K562 (cell line): ENCODE data around the gene C12orf60. TPM values are rescaled to one million over a fixed set of nuclear protein-coding genes. Genes with fewer than 3 reads are reported as not detected.

Source experiments
- ATAC-seq: fragments of 200-7000 bp; cut with Tn5 transposase; 3 replicates; pipeline ENCODE4 v1.9.1; 2020; ENCODE audit warnings: moderate library complexity
- BruUV-seq: library from RNA; stranded (reverse); fragments of 400-500 nt; replicated peaks from 2 replicates; lab custom pipeline; 2021; lab: Mats Ljungman, UMichigan
- CTCF ChIA-PET: fragments of 300-600 bp; formaldehyde crosslinking; extraction: SDS; loops from one replicate; lab custom pipeline; 2021; ENCODE audit warnings: low intra/inter-chr PET ratio; lab: Yijun Ruan, JAX
- POLR2A ChIA-PET: fragments of 300-600, 350-650 bp; sonication (Branson Sonifier 250); formaldehyde crosslinking; extraction: SDS; loops from one replicate; lab custom pipeline; 2021; ENCODE audit warnings: antibody characterized with exemption, inconsistent platforms; lab: Yijun Ruan, JAX
- DNase-seq, 4 experiments: peaks; one replicate each; pipeline versions ENCODE4 v3.0.0 to v3.0.0-alpha.2; 2011 to 2018; ENCODE audit warnings: low spot score in 3 of 4, mixed read lengths in 3 of 4; ENCODE audit errors: extremely low read depth in 1 of 4
- FAIRE-seq: peaks from 2 replicates; lab custom pipeline; 2011; peaks lifted over from hg19 to GRCh38; lab: Jason Lieb, UNC
- H2AFZ ChIP-seq: 2 replicates; pipeline ENCODE4 v1.6.0; 2011; ENCODE audit warnings: low read depth, low read length, control low read depth, inconsistent platforms
- H3K27ac ChIP-seq: fragments of 200-600 bp; 3 replicates; pipeline ENCODE4 v1.8.0; 2011; ENCODE audit warnings: low read depth, mild to moderate bottlenecking, control low read depth, inconsistent platforms, low read length, moderate library complexity, mixed read lengths; ENCODE audit errors: extremely low read depth
- H3K27me3 ChIP-seq, 2 experiments: fragments of 300-600 bp in 1 of 2; 2 replicates in 1 of 2; 3 replicates in 1 of 2; pipeline versions ENCODE4 v1.6.0 to v1.8.0; 2011; ENCODE audit warnings: inconsistent platforms in 2 of 2, low read length in 2 of 2, mild to moderate bottlenecking in 1 of 2, mixed read lengths in 1 of 2, moderate library complexity in 1 of 2; ENCODE audit not compliant: control insufficient read depth in 2 of 2, insufficient read depth in 2 of 2
- H3K36me3 ChIP-seq: fragments of 300-600 bp; 3 replicates; pipeline ENCODE4 v1.8.0; 2011; ENCODE audit warnings: mild to moderate bottlenecking, low read length, inconsistent platforms; ENCODE audit not compliant: control insufficient read depth, insufficient read depth
- H3K4me1 ChIP-seq, 2 experiments: fragments of 200-600 bp in 1 of 2; replicated peaks in 1 of 2; 2 replicates in 1 of 2; 3 replicates in 1 of 2; pipeline versions ENCODE4 v1.5.1 to v1.8.0; 2011; ENCODE audit warnings: inconsistent platforms in 2 of 2, low read length in 2 of 2, mild to moderate bottlenecking in 1 of 2, mixed read lengths in 1 of 2, moderate library complexity in 1 of 2; ENCODE audit not compliant: control insufficient read depth in 2 of 2, insufficient read depth in 2 of 2
- H3K4me2 ChIP-seq: 2 replicates; pipeline ENCODE4 v1.6.1; 2011; ENCODE audit warnings: low read length, control low read depth, inconsistent platforms, mixed read lengths; ENCODE audit not compliant: insufficient read depth
- H3K4me3 ChIP-seq: fragments of 200-600 bp; sonication (generic), shearing (Covaris generic); 2 replicates; pipeline ENCODE4 v1.5.1; 2016; ENCODE audit warnings: control low read depth, inconsistent platforms
- H3K79me2 ChIP-seq: fragments of 200-600 bp; 3 replicates; pipeline ENCODE4 v1.8.0; 2011; ENCODE audit warnings: low read length, inconsistent platforms; ENCODE audit not compliant: control insufficient read depth, insufficient read depth
- H3K9ac ChIP-seq, 2 experiments: 2 replicates each; pipeline versions ENCODE4 v1.6.0 to v1.6.1; 2011; ENCODE audit warnings: low read depth in 2 of 2, low read length in 2 of 2, control low read depth in 1 of 2, inconsistent platforms in 1 of 2, mild to moderate bottlenecking in 1 of 2, mixed read lengths in 1 of 2; ENCODE audit not compliant: insufficient read depth in 1 of 2
- H3K9me1 ChIP-seq: one replicate; pipeline ENCODE4 v1.6.0; 2011; ENCODE audit warnings: inconsistent platforms, mild to moderate bottlenecking, low read length, moderate library complexity; ENCODE audit not compliant: control insufficient read depth, insufficient read depth
- H3K9me3 ChIP-seq: replicated peaks from 2 replicates; pipeline ENCODE4 v1.5.1; 2011; ENCODE audit warnings: low read depth, low read length, inconsistent platforms; ENCODE audit not compliant: control insufficient read depth, insufficient read depth
- H4K20me1 ChIP-seq: replicated peaks from 2 replicates; pipeline ENCODE4 v1.6.1; 2011; ENCODE audit warnings: low read length, inconsistent platforms, mixed read lengths; ENCODE audit not compliant: control insufficient read depth, insufficient read depth
- CCAR2 ChIP-seq: fragments of 200-400 bp; formaldehyde crosslinking; IDR thresholded peaks from 2 replicates; pipeline ENCODE4 v1.6.1; 2017; ENCODE audit warnings: mild to moderate bottlenecking, low read depth, low read length
- GTF2F1 ChIP-seq: IDR thresholded peaks from 2 replicates; pipeline ENCODE4 v1.6.1; 2011; ENCODE audit warnings: low read depth, low read length, improper control_type of control experiment
- HCFC1 ChIP-seq: IDR thresholded peaks from 2 replicates; pipeline ENCODE4 v1.6.1; 2012; ENCODE audit warnings: low read depth, low read length, improper control_type of control experiment
- KDM5B ChIP-seq: fragments of 200-600 bp; sonication (generic); IDR thresholded peaks from 2 replicates; pipeline ENCODE4 v1.6.1; 2012; ENCODE audit warnings: low read depth, mild to moderate bottlenecking, moderate library complexity, low read length, control low read depth, inconsistent platforms; ENCODE audit not compliant: insufficient replicate concordance
- NFRKB ChIP-seq: fragments of 450-650 bp; IDR thresholded peaks from 2 replicates; pipeline ENCODE4 v1.6.1; 2016; ENCODE audit warnings: low read depth
- SRSF1 ChIP-seq: fragments of 200-400 bp; formaldehyde crosslinking; IDR thresholded peaks from 2 replicates; pipeline ENCODE4 v1.6.1; 2017; ENCODE audit warnings: mild to moderate bottlenecking, low read depth, low read length, moderate library complexity
- TCF7L2 ChIP-seq: fragments of 150-350 bp; IDR thresholded peaks from 2 replicates; pipeline ENCODE4 v1.6.1; 2016; ENCODE audit warnings: low read depth, mild to moderate bottlenecking, low read length, moderate library complexity
- UBTF ChIP-seq, 2 experiments: IDR thresholded peaks; 2 replicates each; pipeline ENCODE4 v1.6.1; 2012; ENCODE audit warnings: improper control_type of control experiment in 2 of 2, low read depth in 2 of 2, low read length in 2 of 2, borderline replicate concordance in 1 of 2
- WGBS: fragments of 100-300 bp; shearing (Covaris generic); methylation state at CpG from one replicate; pipeline ENCODE4 v1.1.6; 2016; ENCODE audit warnings: low coverage, mixed read lengths; ENCODE audit not compliant: insufficient coverage; ENCODE audit errors: missing lambda C conversion rate; 5-methylcytosine and 5-hydroxymethylcytosine counted together
- in situ Hi-C: fragments of 300-500 bp; cut with MboI; formaldehyde crosslinking; loops from 4 replicates; pipeline ENCODE4 v1.15.0; 2018; ENCODE audit warnings: inconsistent platforms, mixed read lengths
- intact Hi-C: fragments of 100-400 bp; cut with micrococcal nuclease; formaldehyde crosslinking; loops from 2 replicates; pipeline ENCODE4 v1.14.2; 2022
- polyA plus RNA-seq, 8 experiments: library from polyadenylated mRNA; depleted of rRNA in 4 of 8; stranded (reverse) in 5 of 8; unstranded in 3 of 8; fragments of >200 nt; fragmentation: Nextera tagmentation in 2 of 8; fragmentation: Illumina TruSeq in 1 of 8; extraction: Ambion mirVana in 2 of 8; extraction: Trizol in 1 of 8; gene quantifications; 2 replicates each; pipeline versions ENCODE4 v1.2.1 to v1.2.3, GENCODE V29; 2011 to 2014; ENCODE audit warnings: inconsistent platforms in 1 of 8, missing spikeins in 1 of 8
- total RNA-seq, 7 experiments: library from RNA; depleted of rRNA in 6 of 7; stranded (reverse); fragments of >200 nt in 6 of 7; fragmentation: Illumina TruSeq in 2 of 7; extraction: Trizol in 2 of 7; gene quantifications; 2 replicates each; pipeline versions ENCODE4 v1.2.1 to v1.2.3, GENCODE V29; 2011 to 2021; ENCODE audit warnings: low replicate concordance in 1 of 7
- TF ChIP-seq, protein P1 (sequence below): fragments of 450-650 bp; formaldehyde crosslinking; IDR thresholded peaks from 2 replicates; pipeline ENCODE4 v1.4.0; 2020; ENCODE audit warnings: mild to moderate bottlenecking, moderate library complexity
- TF ChIP-seq, protein P2 (sequence below): IDR thresholded peaks from 2 replicates; pipeline ENCODE4 v1.6.1; 2016; ENCODE audit warnings: missing genetic modification characterization, missing compliant biosample characterization
- TF ChIP-seq, protein P3 (sequence below): fragments of 200-800 bp; sonication (Bioruptor generic); IDR thresholded peaks from 2 replicates; pipeline ENCODE4 v1.6.1; 2016; ENCODE audit warnings: missing genetic modification characterization, missing compliant biosample characterization

The C12orf60 gene
- total and polyA plus RNA-seq, 9 of the 15 experiments (the other 6 are each of a cell fraction or from before 2014, with no cell fraction given): 0.41 to 4.4 (median 2.5) TPM

DNA sequence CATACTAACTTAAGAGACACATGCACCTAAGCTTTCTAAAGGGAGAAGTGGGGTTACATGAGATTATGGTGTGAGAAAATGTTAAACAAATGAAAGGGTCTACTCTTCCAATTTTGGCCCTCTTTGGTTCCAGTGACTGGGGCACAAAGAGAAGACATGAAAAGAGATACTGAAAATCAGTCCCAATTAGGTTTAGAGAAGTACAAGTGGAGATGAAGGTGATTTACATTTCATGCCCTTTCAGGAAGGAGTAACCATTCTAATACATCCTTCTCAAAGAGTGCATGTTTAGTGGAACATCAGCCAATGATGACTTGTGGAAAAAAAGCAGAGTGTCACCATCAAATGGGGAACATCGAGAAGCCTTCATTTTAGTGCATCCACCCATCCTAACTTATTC, 67.8 kb downstream of the C12orf60 start (continued):
- TF ChIP-seq KDM5B: no peak
- no peak for TF ChIP-seq GTF2F1
- no peak for TF ChIP-seq TCF7L2
- TF ChIP-seq, protein P1, sequence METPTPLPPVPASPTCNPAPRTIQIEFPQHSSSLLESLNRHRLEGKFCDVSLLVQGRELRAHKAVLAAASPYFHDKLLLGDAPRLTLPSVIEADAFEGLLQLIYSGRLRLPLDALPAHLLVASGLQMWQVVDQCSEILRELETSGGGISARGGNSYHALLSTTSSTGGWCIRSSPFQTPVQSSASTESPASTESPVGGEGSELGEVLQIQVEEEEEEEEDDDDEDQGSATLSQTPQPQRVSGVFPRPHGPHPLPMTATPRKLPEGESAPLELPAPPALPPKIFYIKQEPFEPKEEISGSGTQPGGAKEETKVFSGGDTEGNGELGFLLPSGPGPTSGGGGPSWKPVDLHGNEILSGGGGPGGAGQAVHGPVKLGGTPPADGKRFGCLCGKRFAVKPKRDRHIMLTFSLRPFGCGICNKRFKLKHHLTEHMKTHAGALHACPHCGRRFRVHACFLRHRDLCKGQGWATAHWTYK (CRISPR knock-in tag): no peak
- TF ChIP-seq, protein P2, sequence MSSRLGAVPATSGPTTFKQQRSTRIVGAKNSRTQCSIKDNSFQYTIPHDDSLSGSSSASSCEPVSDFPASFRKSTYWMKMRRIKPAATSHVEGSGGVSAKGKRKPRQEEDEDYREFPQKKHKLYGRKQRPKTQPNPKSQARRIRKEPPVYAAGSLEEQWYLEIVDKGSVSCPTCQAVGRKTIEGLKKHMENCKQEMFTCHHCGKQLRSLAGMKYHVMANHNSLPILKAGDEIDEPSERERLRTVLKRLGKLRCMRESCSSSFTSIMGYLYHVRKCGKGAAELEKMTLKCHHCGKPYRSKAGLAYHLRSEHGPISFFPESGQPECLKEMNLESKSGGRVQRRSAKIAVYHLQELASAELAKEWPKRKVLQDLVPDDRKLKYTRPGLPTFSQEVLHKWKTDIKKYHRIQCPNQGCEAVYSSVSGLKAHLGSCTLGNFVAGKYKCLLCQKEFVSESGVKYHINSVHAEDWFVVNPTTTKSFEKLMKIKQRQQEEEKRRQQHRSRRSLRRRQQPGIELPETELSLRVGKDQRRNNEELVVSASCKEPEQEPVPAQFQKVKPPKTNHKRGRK (tag): no peak
- no peak for TF ChIP-seq CCAR2

GRCh38 chr12:14871886-14872285, 68.4 kb downstream of the C12orf60 start:
- no peaks in the 10 kb centered on the region for H3K9me1 ChIP-seq
- ChIA-PET CTCF (no interaction called here), POLR2A (no interaction called here)
- ATAC-seq: no peak
- WGBS: 14% methylated on average over 1 of the region's 1 CpG
- no peaks in the 10 kb centered on the region for H4K20me1 ChIP-seq
- no peak for DNase-seq
- no peak overlapping the region for H3K4me2 ChIP-seq
- no peaks in the 10 kb centered on the region for H3K9me3 ChIP-seq
- in situ Hi-C loops (no loop called here), intact Hi-C loops (no loop called here)
- H3K27ac ChIP-seq: no peak overlapping the region
- no peaks in the 10 kb centered on the region for H3K36me3 ChIP-seq
- H2AFZ ChIP-seq: no peak overlapping the region
- H3K79me2 ChIP-seq: no peaks in the 10 kb centered on the region
- peaks cover 0 to 3% of the 10 kb centered on the region in 2 experiments; a peak in 1 of 5 replicates for H3K4me1 ChIP-seq
- H3K9ac ChIP-seq: no peak overlapping the region
- no TSS peak for BruUV-seq
- no peak for FAIRE-seq
- no peaks in the 10 kb centered on the region for H3K27me3 ChIP-seq
- H3K4me3 ChIP-seq: no peak overlapping the region
- TF ChIP-seq SRSF1 (no peak), NFRKB (no peak), HCFC1 (no peak), UBTF (IDR thresholded peaks at IDR 0.05; ENCODE audit: borderline replicate concordance in 1 of 2, low read depth in 2 of 2, low read length in 2 of 2) (no peak), TCF7L2 (no peak)
- TF ChIP-seq, protein P3, sequence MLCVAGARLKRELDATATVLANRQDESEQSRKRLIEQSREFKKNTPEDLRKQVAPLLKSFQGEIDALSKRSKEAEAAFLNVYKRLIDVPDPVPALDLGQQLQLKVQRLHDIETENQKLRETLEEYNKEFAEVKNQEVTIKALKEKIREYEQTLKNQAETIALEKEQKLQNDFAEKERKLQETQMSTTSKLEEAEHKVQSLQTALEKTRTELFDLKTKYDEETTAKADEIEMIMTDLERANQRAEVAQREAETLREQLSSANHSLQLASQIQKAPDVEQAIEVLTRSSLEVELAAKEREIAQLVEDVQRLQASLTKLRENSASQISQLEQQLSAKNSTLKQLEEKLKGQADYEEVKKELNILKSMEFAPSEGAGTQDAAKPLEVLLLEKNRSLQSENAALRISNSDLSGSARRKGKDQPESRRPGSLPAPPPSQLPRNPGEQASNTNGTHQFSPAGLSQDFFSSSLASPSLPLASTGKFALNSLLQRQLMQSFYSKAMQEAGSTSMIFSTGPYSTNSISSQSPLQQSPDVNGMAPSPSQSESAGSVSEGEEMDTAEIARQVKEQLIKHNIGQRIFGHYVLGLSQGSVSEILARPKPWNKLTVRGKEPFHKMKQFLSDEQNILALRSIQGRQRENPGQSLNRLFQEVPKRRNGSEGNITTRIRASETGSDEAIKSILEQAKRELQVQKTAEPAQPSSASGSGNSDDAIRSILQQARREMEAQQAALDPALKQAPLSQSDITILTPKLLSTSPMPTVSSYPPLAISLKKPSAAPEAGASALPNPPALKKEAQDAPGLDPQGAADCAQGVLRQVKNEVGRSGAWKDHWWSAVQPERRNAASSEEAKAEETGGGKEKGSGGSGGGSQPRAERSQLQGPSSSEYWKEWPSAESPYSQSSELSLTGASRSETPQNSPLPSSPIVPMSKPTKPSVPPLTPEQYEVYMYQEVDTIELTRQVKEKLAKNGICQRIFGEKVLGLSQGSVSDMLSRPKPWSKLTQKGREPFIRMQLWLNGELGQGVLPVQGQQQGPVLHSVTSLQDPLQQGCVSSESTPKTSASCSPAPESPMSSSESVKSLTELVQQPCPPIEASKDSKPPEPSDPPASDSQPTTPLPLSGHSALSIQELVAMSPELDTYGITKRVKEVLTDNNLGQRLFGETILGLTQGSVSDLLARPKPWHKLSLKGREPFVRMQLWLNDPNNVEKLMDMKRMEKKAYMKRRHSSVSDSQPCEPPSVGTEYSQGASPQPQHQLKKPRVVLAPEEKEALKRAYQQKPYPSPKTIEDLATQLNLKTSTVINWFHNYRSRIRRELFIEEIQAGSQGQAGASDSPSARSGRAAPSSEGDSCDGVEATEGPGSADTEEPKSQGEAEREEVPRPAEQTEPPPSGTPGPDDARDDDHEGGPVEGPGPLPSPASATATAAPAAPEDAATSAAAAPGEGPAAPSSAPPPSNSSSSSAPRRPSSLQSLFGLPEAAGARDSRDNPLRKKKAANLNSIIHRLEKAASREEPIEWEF (CRISPR knock-in tag): no peak
